Measurements from ENCODE around the gene USH1G.
"Not testable (repeated sequence)": the region's sequence is repeated elsewhere in the genome, so short reads cannot be mapped to it uniquely, and the experiment has no call there.

The USH1G gene

DNA sequence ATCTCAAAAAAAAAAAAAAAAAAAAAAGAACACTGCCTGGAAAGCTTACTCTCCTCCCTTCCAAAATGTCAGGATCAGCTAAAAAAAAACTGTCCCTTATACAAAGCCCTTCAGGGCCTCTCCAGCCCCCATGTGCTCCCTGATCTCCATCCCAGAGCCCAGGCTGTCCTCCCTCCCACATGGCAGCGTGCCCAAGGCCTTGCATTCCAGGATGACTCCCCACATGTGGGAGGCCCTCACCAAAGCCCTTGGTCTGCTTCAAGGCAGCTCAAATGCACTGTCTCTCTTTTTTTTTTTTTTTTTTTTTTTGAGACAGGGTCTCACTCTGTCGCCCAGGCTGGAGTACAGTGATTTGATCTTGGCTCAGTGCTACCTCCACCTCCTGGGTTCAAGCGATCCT, 52.5 kb downstream of the USH1G start:
- H3K79me2 ChIP-seq (ENCODE audit: insufficient read depth, low read length), result no peaks in the 10 kb centered on the region
- H3K9me2 ChIP-seq (replicated peaks; ENCODE audit: insufficient read depth, low read length), result no peaks in the 10 kb centered on the region
- H3K9me3 ChIP-seq (ENCODE audit: insufficient read depth, low read length), result no peaks in the 10 kb centered on the region
- H3K36me3 ChIP-seq (ENCODE audit: low read length), result no peaks in the 10 kb centered on the region
- no peaks in the 10 kb centered on the region for H3K27me3 ChIP-seq (ENCODE audit: low read length)
- H3K9ac ChIP-seq (ENCODE audit: low read length), result no peak overlapping the region
- no peak overlapping the region for H2AFZ ChIP-seq (ENCODE audit: low read depth, low read length, severe bottlenecking)
- no peak overlapping the region for H3K4me2 ChIP-seq (ENCODE audit: low read depth, low read length, poor library complexity, severe bottlenecking)
- H3F3A ChIP-seq (ENCODE audit: insufficient read depth), result no peaks in the 10 kb centered on the region; the same call in 1 of the 2 replicates
- no peak for TF ChIP-seq EZH2phosphoT487 (conservative IDR thresholded peaks at IDR 0.05; ENCODE audit: low read length)
- TF ChIP-seq, protein P1, sequence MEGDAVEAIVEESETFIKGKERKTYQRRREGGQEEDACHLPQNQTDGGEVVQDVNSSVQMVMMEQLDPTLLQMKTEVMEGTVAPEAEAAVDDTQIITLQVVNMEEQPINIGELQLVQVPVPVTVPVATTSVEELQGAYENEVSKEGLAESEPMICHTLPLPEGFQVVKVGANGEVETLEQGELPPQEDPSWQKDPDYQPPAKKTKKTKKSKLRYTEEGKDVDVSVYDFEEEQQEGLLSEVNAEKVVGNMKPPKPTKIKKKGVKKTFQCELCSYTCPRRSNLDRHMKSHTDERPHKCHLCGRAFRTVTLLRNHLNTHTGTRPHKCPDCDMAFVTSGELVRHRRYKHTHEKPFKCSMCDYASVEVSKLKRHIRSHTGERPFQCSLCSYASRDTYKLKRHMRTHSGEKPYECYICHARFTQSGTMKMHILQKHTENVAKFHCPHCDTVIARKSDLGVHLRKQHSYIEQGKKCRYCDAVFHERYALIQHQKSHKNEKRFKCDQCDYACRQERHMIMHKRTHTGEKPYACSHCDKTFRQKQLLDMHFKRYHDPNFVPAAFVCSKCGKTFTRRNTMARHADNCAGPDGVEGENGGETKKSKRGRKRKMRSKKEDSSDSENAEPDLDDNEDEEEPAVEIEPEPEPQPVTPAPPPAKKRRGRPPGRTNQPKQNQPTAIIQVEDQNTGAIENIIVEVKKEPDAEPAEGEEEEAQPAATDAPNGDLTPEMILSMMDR (IDR thresholded peaks at IDR 0.05; ENCODE audit: insufficient read depth, low read length, poor library complexity, severe bottlenecking), result no peak
- no peak overlapping the region for H3K27ac ChIP-seq (ENCODE audit: low read depth, low read length)
- H3K4me3 ChIP-seq (ENCODE audit: insufficient read depth, low read length, poor library complexity, severe bottlenecking), result no peak overlapping the region
- no peaks in the 10 kb centered on the region for H4K20me1 ChIP-seq (ENCODE audit: low read depth, low read length)

DNA sequence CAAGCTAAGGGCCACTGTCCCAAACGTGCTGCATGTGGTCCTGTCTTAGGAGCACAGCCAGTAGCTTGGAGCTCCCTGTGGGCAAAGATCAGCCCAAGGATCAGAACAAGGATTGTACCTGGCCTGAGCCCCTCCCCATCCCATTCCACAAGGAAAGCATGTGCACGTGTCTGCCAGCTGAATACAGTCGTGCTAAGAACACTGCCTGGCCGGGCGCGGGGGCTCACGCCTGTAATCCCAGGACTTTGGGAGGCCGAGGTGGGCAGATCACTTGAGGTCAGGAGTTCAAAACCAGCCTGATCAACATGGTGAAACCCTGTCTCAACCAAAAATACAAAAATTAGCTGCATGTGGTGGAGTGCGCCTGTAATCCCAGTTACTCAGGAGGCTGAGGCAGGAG, 53.0 kb downstream of the USH1G start:
- not testable (repeated sequence) for H2AFZ ChIP-seq (ENCODE audit: low read depth, low read length, severe bottlenecking); H3F3A ChIP-seq (ENCODE audit: insufficient read depth); H3K27me3 ChIP-seq (ENCODE audit: low read length); H3K4me2 ChIP-seq (ENCODE audit: low read depth, low read length, poor library complexity, severe bottlenecking); H3K27ac ChIP-seq (ENCODE audit: low read depth, low read length); H3K36me3 ChIP-seq (ENCODE audit: low read length); H3K9ac ChIP-seq (ENCODE audit: low read length); H3K9me2 ChIP-seq (replicated peaks; ENCODE audit: insufficient read depth, low read length); H4K20me1 ChIP-seq (ENCODE audit: low read depth, low read length); H3K4me3 ChIP-seq (ENCODE audit: insufficient read depth, low read length, poor library complexity, severe bottlenecking); H3K9me3 ChIP-seq (ENCODE audit: insufficient read depth, low read length); H3K79me2 ChIP-seq (ENCODE audit: insufficient read depth, low read length)

DNA sequence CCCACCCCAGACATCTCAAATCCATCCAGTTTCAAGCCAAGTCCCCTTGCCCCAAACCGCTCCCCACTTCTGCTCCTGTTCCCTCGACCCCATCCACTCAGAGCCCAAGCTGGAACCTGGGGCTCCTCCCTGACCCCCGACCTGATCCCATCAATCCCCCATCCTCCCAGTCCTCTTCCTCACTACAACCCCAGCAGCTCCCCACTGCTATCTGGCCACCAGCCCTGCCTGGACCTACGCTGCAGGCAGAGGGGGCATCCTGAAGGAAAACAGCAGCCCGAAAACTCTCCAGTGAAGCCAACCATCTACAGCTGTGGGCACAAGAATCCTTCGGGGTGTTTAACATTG, 54.2 kb downstream of the USH1G start:
- Histone ChIP-seq H3K27ac (ENCODE audit: low read depth, low read length) (no peak overlapping the region), H3K4me3 (ENCODE audit: insufficient read depth, low read length, poor library complexity, severe bottlenecking) (no peak overlapping the region), H3K79me2 (ENCODE audit: insufficient read depth, low read length) (no peaks in the 10 kb centered on the region), H3K9me3 (ENCODE audit: insufficient read depth, low read length) (no peaks in the 10 kb centered on the region), H3K36me3 (ENCODE audit: low read length) (no peaks in the 10 kb centered on the region), H3K4me2 (ENCODE audit: low read depth, low read length, poor library complexity, severe bottlenecking) (no peak overlapping the region), H3F3A (ENCODE audit: insufficient read depth) (no peaks in the 10 kb centered on the region), H3K9ac (ENCODE audit: low read length) (no peak overlapping the region), H4K20me1 (ENCODE audit: low read depth, low read length) (no peaks in the 10 kb centered on the region), H3K9me2 (replicated peaks; ENCODE audit: insufficient read depth, low read length) (no peaks in the 10 kb centered on the region), H3K27me3 (ENCODE audit: low read length) (no peaks in the 10 kb centered on the region), H2AFZ (ENCODE audit: low read depth, low read length, severe bottlenecking) (no peak overlapping the region)
- TF ChIP-seq EZH2phosphoT487 (conservative IDR thresholded peaks at IDR 0.05; ENCODE audit: low read length), result no peak
- TF ChIP-seq, protein P1 (IDR thresholded peaks at IDR 0.05; ENCODE audit: insufficient read depth, low read length, poor library complexity, severe bottlenecking), result no peak

DNA sequence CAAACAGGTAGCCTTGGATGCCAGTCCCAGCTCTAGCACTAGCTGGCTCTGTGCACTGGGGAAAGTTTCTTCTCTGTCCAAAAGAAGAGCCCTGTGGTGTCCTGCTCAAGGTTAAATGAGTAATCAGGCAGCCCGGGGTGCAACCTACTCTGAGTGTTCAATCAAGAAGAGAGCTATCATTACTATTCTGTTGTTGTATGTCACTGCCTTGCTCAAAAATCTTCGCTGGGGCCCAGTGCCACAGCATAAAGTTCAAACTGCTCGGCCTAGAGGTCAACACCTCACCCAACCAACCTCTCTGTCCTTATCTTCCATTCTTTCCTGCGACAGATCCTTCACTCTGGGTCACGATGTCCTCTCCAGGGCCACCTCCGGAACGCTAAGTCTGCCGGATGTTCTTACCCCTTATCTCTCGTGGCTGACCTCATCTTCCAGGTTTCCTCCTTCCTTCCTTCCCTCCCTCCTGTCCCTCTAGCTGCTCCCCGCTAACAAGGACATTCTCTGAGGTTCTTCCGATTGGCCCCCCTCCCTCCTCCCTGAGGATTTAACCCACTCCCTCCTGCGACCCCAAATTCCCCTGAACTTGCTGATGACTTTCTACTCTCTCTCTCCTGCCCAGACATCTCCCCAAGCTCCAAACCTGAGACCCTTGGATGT, 54.7 kb downstream of the USH1G start:
- no peak overlapping the region for H3K9ac ChIP-seq (ENCODE audit: low read length)
- H3K36me3 ChIP-seq (ENCODE audit: low read length), result no peaks in the 10 kb centered on the region
- no peaks in the 10 kb centered on the region for H3K9me2 ChIP-seq (replicated peaks; ENCODE audit: insufficient read depth, low read length)
- H3K27ac ChIP-seq (ENCODE audit: low read depth, low read length), result no peak overlapping the region
- H3K4me3 ChIP-seq (ENCODE audit: insufficient read depth, low read length, poor library complexity, severe bottlenecking), result no peak overlapping the region
- no peaks in the 10 kb centered on the region for H3F3A ChIP-seq (ENCODE audit: insufficient read depth)
- H4K20me1 ChIP-seq (ENCODE audit: low read depth, low read length), result no peaks in the 10 kb centered on the region
- H3K27me3 ChIP-seq (ENCODE audit: low read length), result no peaks in the 10 kb centered on the region
- TF ChIP-seq, protein P1 (IDR thresholded peaks at IDR 0.05; ENCODE audit: insufficient read depth, low read length, poor library complexity, severe bottlenecking), result no peak
- TF ChIP-seq EZH2phosphoT487 (conservative IDR thresholded peaks at IDR 0.05; ENCODE audit: low read length), result no peak
- H3K79me2 ChIP-seq (ENCODE audit: insufficient read depth, low read length), result no peaks in the 10 kb centered on the region
- no peaks in the 10 kb centered on the region for H3K9me3 ChIP-seq (ENCODE audit: insufficient read depth, low read length)
- H2AFZ ChIP-seq (ENCODE audit: low read depth, low read length, severe bottlenecking), result no peak overlapping the region
- H3K4me2 ChIP-seq (ENCODE audit: low read depth, low read length, poor library complexity, severe bottlenecking), result no peak overlapping the region
